Measurements from ENCODE around the gene ACBD4. TPM values are rescaled to one million over a fixed set of nuclear protein-coding genes. Genes with fewer than 3 reads are reported as not detected.

The ACBD4 gene
- total RNA-seq, 1 donor from 2014 or later: 0.72 TPM

GRCh38 chr17:45150911-45151809, 15.7 kb downstream of the ACBD4 start:
- DNase-seq (ENCODE audit: low spot score): no peak

DNA sequence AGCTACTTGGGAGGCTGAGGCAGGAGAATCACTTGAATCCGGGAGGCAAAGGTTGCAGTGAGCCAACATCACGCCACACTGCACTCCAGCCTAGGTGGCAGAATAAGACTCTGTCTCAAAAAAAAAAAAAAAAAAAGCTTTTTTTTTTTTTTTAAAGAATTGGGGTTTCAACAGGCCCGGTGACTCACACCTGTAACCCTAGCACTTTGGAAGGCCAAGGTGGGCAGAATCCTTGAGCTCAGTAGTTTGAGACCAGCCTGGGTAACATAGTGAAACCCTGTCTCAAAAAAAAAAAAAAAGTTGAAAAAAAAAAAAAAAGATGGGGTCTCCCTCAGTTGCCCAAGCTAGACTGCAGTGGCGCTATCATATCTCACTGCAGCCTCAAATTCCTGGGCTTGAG, 19.5 kb downstream of the ACBD4 start:
- no peak for DNase-seq (ENCODE audit: low spot score)

GRCh38 chr17:45155483-45155882, 20.0 kb downstream of the ACBD4 start:
- no peak for DNase-seq (ENCODE audit: low spot score)

GRCh38 chr17:45156242-45156641, 20.8 kb downstream of the ACBD4 start:
- DNase-seq (ENCODE audit: low spot score): no peak

GRCh38 chr17:45160447-45161287, 25.2 kb downstream of the ACBD4 start:
- DNase-seq (ENCODE audit: low spot score): peak; percentile 80

DNA sequence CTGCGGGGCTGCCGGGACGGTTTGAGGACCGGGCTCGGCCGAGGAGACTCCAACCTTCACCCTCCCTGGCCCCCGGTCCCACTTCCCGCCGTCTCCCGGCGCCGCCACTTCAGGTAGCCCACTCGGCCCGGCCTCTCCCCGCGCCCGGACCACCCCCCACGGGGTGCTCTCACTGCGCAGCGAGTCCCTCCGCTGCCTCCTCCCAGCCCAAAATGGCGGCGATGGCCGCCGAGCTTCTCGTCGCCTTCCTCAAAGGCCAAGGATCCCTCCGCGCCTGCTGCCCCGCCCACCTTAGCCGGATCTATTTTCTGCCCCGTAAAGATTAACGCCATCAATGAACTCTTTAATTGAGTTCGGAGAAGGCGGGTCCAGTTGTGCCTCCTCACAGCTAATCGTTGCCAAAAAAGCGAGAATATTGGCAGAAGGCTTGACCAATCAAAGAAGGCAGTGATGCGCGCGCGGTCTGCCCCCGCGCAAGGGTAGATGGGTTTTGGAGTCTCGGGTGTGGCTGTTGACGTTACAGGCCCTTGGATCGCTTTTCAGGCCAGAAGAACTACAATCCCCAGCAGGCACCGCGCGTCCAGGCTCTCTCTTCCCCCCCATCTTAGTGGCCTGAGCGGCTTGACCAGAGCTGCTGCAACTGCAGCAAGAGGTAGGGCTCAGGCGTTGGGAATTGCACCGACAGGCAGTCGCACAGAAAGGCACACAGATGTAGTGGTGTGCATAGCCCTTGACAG, 26.0 kb downstream of the ACBD4 start, which contains the start of gene HEXIM2:
TSS of gene HEXIM2 (plus strand) at position 588 of the 737 bp plus-strand sequence. CDS start 919 bp downstream, outside the sequence.
- peak; percentile 100 for DNase-seq (ENCODE audit: low spot score)

DNA sequence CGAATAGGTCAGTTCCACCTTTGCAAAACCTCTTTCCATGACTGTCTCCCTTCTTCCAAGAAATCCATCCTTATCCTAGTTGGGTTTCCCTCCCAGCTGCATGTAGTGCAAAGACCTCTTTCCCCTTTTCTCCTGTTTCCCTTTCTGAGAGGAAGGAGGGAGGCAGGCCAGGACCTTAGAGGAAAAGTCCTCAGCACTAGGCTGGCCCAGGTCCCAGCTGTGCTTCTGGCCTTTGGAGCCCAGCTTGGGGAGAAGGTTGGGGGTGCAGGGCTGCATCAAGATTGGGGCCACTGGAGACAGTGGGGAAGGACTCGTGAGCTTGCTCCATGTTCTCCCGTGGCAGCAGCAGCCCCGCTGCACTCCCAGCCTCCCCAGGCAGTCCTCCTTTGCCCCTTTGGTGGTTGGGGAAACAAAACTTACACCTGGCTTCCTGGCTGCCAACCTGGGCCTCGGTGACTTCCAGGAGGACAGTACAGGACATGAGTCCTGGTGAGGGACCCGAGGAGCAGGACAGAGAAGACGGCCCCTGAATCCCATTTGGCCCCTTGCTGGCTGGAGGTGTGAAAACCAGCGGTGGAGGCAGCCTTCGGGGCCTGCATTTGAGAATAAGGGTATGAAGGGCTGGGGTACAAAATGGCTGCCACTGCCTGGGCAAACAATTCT, 26.7 kb downstream of the ACBD4 start:
- DNase-seq (ENCODE audit: low spot score): no peak

GRCh38 chr17:45164734-45165269, 29.3 kb downstream of the ACBD4 start:
- DNase-seq (ENCODE audit: low spot score): no peak

GRCh38 chr17:45168991-45169752, 33.7 kb downstream of the ACBD4 start:
- no peak for DNase-seq (ENCODE audit: low spot score)

- DNase-seq (ENCODE audit: low spot score): no peak
Observed at GRCh38 chr17:45170280-45170930, 34.9 kb downstream of the ACBD4 start.

GRCh38 chr17:45170931-45171337, 35.4 kb downstream of the ACBD4 start:
- DNase-seq (ENCODE audit: low spot score): peak; percentile 95

DNA sequence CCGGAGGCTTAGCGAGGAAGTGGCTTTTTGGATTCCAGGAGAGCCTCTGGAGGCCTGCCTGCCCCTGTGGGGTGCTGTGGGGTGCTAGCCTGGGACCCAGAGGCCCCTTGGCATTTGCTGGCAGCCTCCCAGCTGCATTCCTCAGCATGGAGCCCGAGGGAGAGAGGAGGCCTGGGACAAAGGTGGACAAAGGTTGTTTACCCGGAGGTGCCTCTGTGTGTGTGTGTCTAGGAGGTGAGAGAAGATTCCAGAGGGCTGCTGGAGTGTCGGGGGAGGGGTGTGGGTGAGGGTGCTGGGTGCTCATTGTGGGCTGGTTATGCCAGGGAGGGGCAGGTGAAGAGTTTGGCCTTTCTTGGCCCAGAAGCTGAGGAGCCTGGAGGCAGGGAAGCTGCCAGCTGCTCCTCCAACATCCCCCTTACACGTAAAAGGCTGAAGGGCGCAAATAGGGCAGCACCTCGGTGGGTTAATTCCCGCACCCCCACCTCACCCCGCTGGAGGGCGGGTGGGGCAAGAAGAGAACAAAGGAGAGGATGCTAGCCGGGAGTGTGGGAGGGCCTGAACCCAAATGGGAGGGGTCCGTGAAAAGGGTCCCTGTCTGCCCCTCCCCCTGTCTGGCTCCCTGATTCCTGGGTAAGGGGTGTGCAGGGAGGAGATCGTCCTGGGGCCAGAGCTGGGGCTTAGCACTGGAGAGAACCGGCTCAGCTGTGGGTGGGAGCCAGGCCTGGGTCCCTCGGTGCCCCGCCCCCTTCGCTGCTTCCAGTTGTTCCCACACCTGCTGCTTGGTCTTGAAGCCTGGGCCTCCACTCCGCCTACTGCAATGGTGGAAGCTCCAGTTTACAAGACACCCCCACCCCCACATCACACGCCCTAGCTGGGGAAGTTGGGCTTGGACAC, 36.1 kb downstream of the ACBD4 start:
- DNase-seq (ENCODE audit: low spot score): peak; percentile 87

- DNase-seq (ENCODE audit: low spot score): no peak
Observed at GRCh38 chr17:45172232-45172540, 36.7 kb downstream of the ACBD4 start.

- DNase-seq (ENCODE audit: low spot score): peak; percentile 89
Observed at GRCh38 chr17:45172541-45173286, 37.2 kb downstream of the ACBD4 start.

- DNase-seq (ENCODE audit: low spot score): no peak
Observed at GRCh38 chr17:45175759-45176115, 40.2 kb downstream of the ACBD4 start.

DNA sequence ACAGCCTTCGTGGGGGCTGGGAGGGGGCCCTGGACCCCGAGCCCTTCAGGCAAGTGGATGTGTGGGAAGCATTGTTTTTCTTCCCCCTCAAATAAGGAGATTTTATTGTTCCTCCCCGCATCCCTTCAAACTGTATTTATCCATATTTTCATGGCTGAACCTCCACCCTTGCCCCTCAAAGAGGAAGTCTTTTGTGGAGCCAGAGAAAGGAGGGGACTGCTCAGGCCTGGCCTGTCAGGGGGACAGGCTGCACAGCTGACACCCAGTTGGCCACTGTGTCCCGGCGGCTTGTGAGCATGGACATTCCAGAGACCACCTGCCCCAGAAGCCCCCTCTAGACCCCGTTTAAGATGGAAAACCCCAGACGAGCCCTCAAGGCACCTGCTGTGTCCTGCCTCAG, 42.1 kb downstream of the ACBD4 start:
- DNase-seq (ENCODE audit: low spot score): no peak

- DNase-seq (ENCODE audit: low spot score): no peak
Observed at GRCh38 chr17:45184144-45184543, 48.7 kb downstream of the ACBD4 start.

GRCh38 chr17:45186801-45187354, 51.4 kb downstream of the ACBD4 start:
- DNase-seq (ENCODE audit: low spot score): no peak
